Parathyroid adenoma (tissue), 2 donors: Measurements from ENCODE around the gene GRN.

Source experiments
- H2AFZ ChIP-seq: fragments of 300-600 bp; sonication (generic); one replicate; pipeline ENCODE4 v1.7.0; 2017; ENCODE audit warnings: antibody characterized with exemption, mild to moderate bottlenecking
- H3K27ac ChIP-seq: fragments of 300-600 bp; sonication (generic); one replicate; pipeline ENCODE4 v1.7.0; 2017
- H3K27me3 ChIP-seq: fragments of 300-600 bp; sonication (generic); one replicate; pipeline ENCODE4 v1.7.0; 2017; ENCODE audit warnings: low read length; ENCODE audit not compliant: control insufficient read depth, insufficient read depth
- H3K36me3 ChIP-seq: fragments of 300-600 bp; sonication (generic); one replicate; pipeline ENCODE4 v1.7.0; 2017; ENCODE audit warnings: low read length; ENCODE audit not compliant: control insufficient read depth, insufficient read depth
- H3K4me1 ChIP-seq: fragments of 300-600 bp; sonication (generic); one replicate; pipeline ENCODE4 v1.7.0; 2017; ENCODE audit warnings: control low read depth
- H3K4me2 ChIP-seq: fragments of 300-600 bp; sonication (generic); one replicate; pipeline ENCODE4 v1.7.0; 2017; ENCODE audit warnings: low read length
- H3K4me3 ChIP-seq: fragments of 300-600 bp; sonication (generic); one replicate; pipeline ENCODE4 v1.7.0; 2017; ENCODE audit warnings: low read depth, low read length
- H3K79me2 ChIP-seq: fragments of 300-600 bp; sonication (generic); one replicate; pipeline ENCODE4 v1.7.0; 2017; ENCODE audit warnings: control low read depth
- H3K9ac ChIP-seq: fragments of 300-600 bp; sonication (generic); one replicate; pipeline ENCODE4 v1.7.0; 2017; ENCODE audit warnings: mild to moderate bottlenecking
- H3K9me3 ChIP-seq: fragments of 300-600 bp; sonication (generic); one replicate; pipeline ENCODE4 v1.7.0; 2017; ENCODE audit warnings: low read length; ENCODE audit not compliant: control insufficient read depth
- CTCF ChIP-seq: fragments of 300-600 bp; sonication (generic); IDR thresholded peaks from one replicate; pipeline ENCODE4 v1.7.0; 2017; ENCODE audit warnings: antibody characterized with exemption, mild to moderate bottlenecking
- donor health status: primary hyperparathyroidism.

GRN gene

GRCh38 chr17:44344939-44345453 is at the start of gene GRN:
Gene GRN (plus strand): TSS chr17:44345302. CDS start chr17:44349165, 3,863 bp downstream.
- Histone ChIP-seq H2AFZ (peak within 1 kb of the TSS; percentile 98), H3K9ac (peak within 1 kb of the TSS; percentile 8), H3K4me3 (peak within 1 kb of the TSS; percentile 80), H3K4me1 (peaks cover 2% of the 10 kb centered on the region), H3K27me3 (no peaks in the 10 kb centered on the region), H3K27ac (peak within 1 kb of the TSS; percentile 73), H3K4me2 (peak within 1 kb of the TSS; percentile 93), H3K36me3 (no peaks in the 10 kb centered on the region), H3K9me3 (no peaks in the 10 kb centered on the region), H3K79me2 (peaks cover 2% of the 10 kb centered on the region)
- no peak for TF ChIP-seq CTCF

GRCh38 chr17:44297975-44298374 is 47.1 kb upstream of the GRN start:
- Histone ChIP-seq H3K4me2 (no peak overlapping the region), H3K4me1 (no peaks in the 10 kb centered on the region), H2AFZ (no peak overlapping the region), H3K27me3 (no peaks in the 10 kb centered on the region), H3K4me3 (no peak overlapping the region), H3K79me2 (no peaks in the 10 kb centered on the region), H3K9ac (no peak overlapping the region), H3K27ac (no peak overlapping the region), H3K36me3 (no peaks in the 10 kb centered on the region), H3K9me3 (no peaks in the 10 kb centered on the region)
- TF ChIP-seq CTCF = no peak

- Histone ChIP-seq H3K79me2 (peaks cover 12% of the 10 kb centered on the region), H3K4me3 (no peak overlapping the region), H2AFZ (no peak overlapping the region), H3K9me3 (no peaks in the 10 kb centered on the region), H3K27ac (no peak overlapping the region), H3K36me3 (no peaks in the 10 kb centered on the region), H3K27me3 (no peaks in the 10 kb centered on the region), H3K4me1 (peaks cover 12% of the 10 kb centered on the region), H3K4me2 (no peak overlapping the region), H3K9ac (no peak overlapping the region)
- TF ChIP-seq CTCF = no peak
Observed at GRCh38 chr17:44304651-44305050, 40.5 kb upstream of the GRN start.

GRCh38 chr17:44307387-44308186 is 37.5 kb upstream of the GRN start:
- Histone ChIP-seq H3K4me3 (peak overlapping the region; percentile 40), H3K4me1 (peaks cover 18% of the 10 kb centered on the region), H3K27me3 (no peaks in the 10 kb centered on the region), H3K27ac (peak overlapping the region; percentile 94), H3K9me3 (no peaks in the 10 kb centered on the region), H3K9ac (peak overlapping the region; percentile 14), H2AFZ (peak overlapping the region; percentile 74), H3K4me2 (peak overlapping the region; percentile 57), H3K79me2 (peaks cover 12% of the 10 kb centered on the region), H3K36me3 (no peaks in the 10 kb centered on the region)
- TF ChIP-seq CTCF = no peak
